Breast epithelium (tissue), 4 donors: Measurements from ENCODE around the gene ELL. TPM values are rescaled to one million over a fixed set of nuclear protein-coding genes. Genes with fewer than 3 reads are reported as not detected.

Experiments
- DNase-seq, 2 donors: peaks; one replicate each; pipeline ENCODE4 v3.0.0-alpha.2; 2019; ENCODE audit warnings: low spot score in 2 of 2
- H3K27ac ChIP-seq, 2 donors: fragments of 200-600 bp; sonication (generic) in 1 of 2; one replicate each; pipeline ENCODE4 v1.5.1; 2016 to 2019; ENCODE audit warnings: mild to moderate bottlenecking in 1 of 2
- H3K27me3 ChIP-seq, 2 donors: fragments of 200-600 bp; sonication (generic) in 1 of 2; one replicate each; pipeline versions ENCODE4 v1.5.1 to v1.6.0; 2017 to 2019; ENCODE audit warnings: control low read depth in 1 of 2, mild to moderate bottlenecking in 1 of 2
- H3K36me3 ChIP-seq: fragments of 200-600 bp; one replicate; pipeline ENCODE4 v1.5.1; 2019
- H3K4me1 ChIP-seq, 2 donors: fragments of 200-600 bp; sonication (generic); one replicate each; pipeline ENCODE4 v1.5.1; 2016 to 2019; ENCODE audit warnings: control low read depth in 1 of 2
- H3K4me3 ChIP-seq, 3 donors: fragments of 200-600 bp; sonication (generic); 1 replicate in 2 of 3; 2 replicates in 1 of 3; pipeline ENCODE4 v1.5.1; 2016 to 2019; ENCODE audit warnings: mild to moderate bottlenecking in 3 of 3, moderate library complexity in 2 of 3
- H3K9me3 ChIP-seq, 2 donors: fragments of 200-600 bp; sonication (generic) in 1 of 2; one replicate each; pipeline ENCODE4 v1.5.1; 2016 to 2019; ENCODE audit warnings: control low read depth in 1 of 2
- CTCF ChIP-seq, 3 donors: fragments of 450-650 bp; IDR thresholded peaks; one replicate each; pipeline ENCODE4 v1.5.1; 2016 to 2017; ENCODE audit warnings: antibody characterized with exemption in 3 of 3, mild to moderate bottlenecking in 3 of 3, moderate library complexity in 3 of 3
- POLR2A ChIP-seq: fragments of 450-650 bp; IDR thresholded peaks from one replicate; pipeline ENCODE4 v1.6.1; 2016; ENCODE audit warnings: antibody characterized with exemption, mild to moderate bottlenecking, moderate library complexity
- POLR2AphosphoS5 ChIP-seq, 3 donors: sonication (generic); formaldehyde crosslinking; IDR thresholded peaks; one replicate each; pipeline ENCODE4 v1.6.1; 2017; ENCODE audit warnings: antibody characterized with exemption in 3 of 3
- intact Hi-C: fragments of 100-400 bp; cut with DNase I; formaldehyde crosslinking; loops from one replicate; pipeline ENCODE4 v1.15.1; 2023; ENCODE audit warnings: low total_unique reads
- total RNA-seq, 3 donors: library from RNA; depleted of rRNA; stranded (reverse); fragments of >200 nt; gene quantifications; one replicate each; pipeline ENCODE4 v1.1.0, GENCODE V29; 2016

Gene ELL
- total RNA-seq, 3 donors from 2014 or later: 13.0 to 22.3 (median 15.7) TPM

GRCh38 chr19:18443831-18444230 is 78.0 kb downstream of the ELL start:
- H3K27ac ChIP-seq: peak overlapping the region in 1 of 2 donors; percentile 44

GRCh38 chr19:18443406-18443805 is 78.5 kb downstream of the ELL start:
- no peaks in the 10 kb centered on the region for H3K27me3 ChIP-seq
- intact Hi-C loops: no loop called here
- DNase-seq: no peak
- H3K9me3 ChIP-seq: no peaks in the 10 kb centered on the region
- peaks cover 0 to 6% of the 10 kb centered on the region in 2 donors for H3K4me1 ChIP-seq
- peak overlapping the region in 1 of 2 donors; percentile 44 for H3K27ac ChIP-seq
- TF ChIP-seq POLR2AphosphoS5 (IDR thresholded peaks at IDR 0.05) (no peak), CTCF (IDR thresholded peaks at IDR 0.05) (no peak), POLR2A (no peak)
- H3K4me3 ChIP-seq: no peak overlapping the region
- no peaks in the 10 kb centered on the region for H3K36me3 ChIP-seq

More at GRCh38 chr19:18443831-18444230, 78.0 kb downstream of the ELL start:
- no peak for DNase-seq
- no peaks in the 10 kb centered on the region for H3K9me3 ChIP-seq
- H3K4me3 ChIP-seq: no peak overlapping the region
- H3K27me3 ChIP-seq: no peaks in the 10 kb centered on the region
- intact Hi-C loops: no loop called here
- TF ChIP-seq POLR2A: no peak
- no peak for TF ChIP-seq CTCF (IDR thresholded peaks at IDR 0.05)
- TF ChIP-seq POLR2AphosphoS5 (IDR thresholded peaks at IDR 0.05): no peak
- H3K36me3 ChIP-seq: no peaks in the 10 kb centered on the region
- peaks cover 0 to 2% of the 10 kb centered on the region in 2 donors for H3K4me1 ChIP-seq

DNA sequence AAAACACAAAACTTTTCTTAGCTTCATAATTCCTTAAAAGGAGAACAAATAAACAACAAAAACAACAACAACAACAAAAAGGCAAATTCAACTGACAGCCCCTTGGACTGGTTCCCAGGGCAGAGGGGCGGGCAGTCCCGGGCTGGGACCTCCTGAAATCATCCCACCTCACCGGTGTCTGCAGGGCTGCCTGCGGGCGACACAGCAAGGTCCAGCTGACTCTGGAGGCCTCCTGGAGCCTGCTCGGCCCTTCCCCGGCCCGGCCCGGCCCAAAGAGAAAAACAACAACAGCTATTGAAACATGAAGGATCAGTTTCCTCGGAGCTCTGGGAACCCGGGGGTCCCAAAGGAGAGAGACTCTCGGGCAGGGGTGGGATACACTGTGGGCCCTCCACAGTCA is 78.9 kb downstream of the ELL start:
- Histone ChIP-seq H3K27me3 (no peaks in the 10 kb centered on the region), H3K4me3 (no peak overlapping the region), H3K9me3 (no peaks in the 10 kb centered on the region), H3K36me3 (no peaks in the 10 kb centered on the region), H3K27ac (peak overlapping the region in 1 of 2 donors; percentile 44), H3K4me1 (peaks cover 0 to 11% of the 10 kb centered on the region in 2 donors)
- intact Hi-C loops: no loop called here
- TF ChIP-seq CTCF (IDR thresholded peaks at IDR 0.05): no peak
- TF ChIP-seq POLR2AphosphoS5 (IDR thresholded peaks at IDR 0.05): no peak
- TF ChIP-seq POLR2A: no peak
- DNase-seq: no peak

GRCh38 chr19:18441804-18442788 is 79.8 kb downstream of the ELL start:
- intact Hi-C loops: no loop called here

More at GRCh38 chr19:18441804-18442788, 79.8 kb downstream of the ELL start:
- Histone ChIP-seq H3K4me3 (no peak overlapping the region), H3K9me3 (no peaks in the 10 kb centered on the region), H3K27me3 (no peaks in the 10 kb centered on the region), H3K4me1 (peaks cover 0 to 14% of the 10 kb centered on the region in 2 donors), H3K36me3 (no peaks in the 10 kb centered on the region), H3K27ac (no peak overlapping the region)
- no peak for DNase-seq
- TF ChIP-seq POLR2AphosphoS5 (IDR thresholded peaks at IDR 0.05) (no peak), POLR2A (no peak), CTCF (IDR thresholded peaks at IDR 0.05) (no peak)
